ENCODE data around the gene RRAD.

RRAD gene

GRCh38 chr16:66921729-66922450, 3.4 kb downstream of the RRAD start:
- no peaks in the 10 kb centered on the region for H3K9me3 ChIP-seq (ENCODE audit: control insufficient read depth, insufficient read depth, low read length)
- H3K4me3 ChIP-seq (ENCODE audit: low read length), result no peak overlapping the region
- H4K20me1 ChIP-seq (ENCODE audit: control insufficient read depth, insufficient read depth, low read depth, low read length), result no peaks in the 10 kb centered on the region
- TF ChIP-seq EZH2phosphoT487 (IDR thresholded peaks at IDR 0.05; ENCODE audit: borderline replicate concordance, low read length), result no peak
- TF ChIP-seq, protein P1, sequence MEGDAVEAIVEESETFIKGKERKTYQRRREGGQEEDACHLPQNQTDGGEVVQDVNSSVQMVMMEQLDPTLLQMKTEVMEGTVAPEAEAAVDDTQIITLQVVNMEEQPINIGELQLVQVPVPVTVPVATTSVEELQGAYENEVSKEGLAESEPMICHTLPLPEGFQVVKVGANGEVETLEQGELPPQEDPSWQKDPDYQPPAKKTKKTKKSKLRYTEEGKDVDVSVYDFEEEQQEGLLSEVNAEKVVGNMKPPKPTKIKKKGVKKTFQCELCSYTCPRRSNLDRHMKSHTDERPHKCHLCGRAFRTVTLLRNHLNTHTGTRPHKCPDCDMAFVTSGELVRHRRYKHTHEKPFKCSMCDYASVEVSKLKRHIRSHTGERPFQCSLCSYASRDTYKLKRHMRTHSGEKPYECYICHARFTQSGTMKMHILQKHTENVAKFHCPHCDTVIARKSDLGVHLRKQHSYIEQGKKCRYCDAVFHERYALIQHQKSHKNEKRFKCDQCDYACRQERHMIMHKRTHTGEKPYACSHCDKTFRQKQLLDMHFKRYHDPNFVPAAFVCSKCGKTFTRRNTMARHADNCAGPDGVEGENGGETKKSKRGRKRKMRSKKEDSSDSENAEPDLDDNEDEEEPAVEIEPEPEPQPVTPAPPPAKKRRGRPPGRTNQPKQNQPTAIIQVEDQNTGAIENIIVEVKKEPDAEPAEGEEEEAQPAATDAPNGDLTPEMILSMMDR (IDR thresholded peaks at IDR 0.05; ENCODE audit: low read depth, low read length, poor library complexity, severe bottlenecking), result no peak
- H3K4me1 ChIP-seq (ENCODE audit: control insufficient read depth, low read length), result no peaks in the 10 kb centered on the region
- H3K36me3 ChIP-seq (ENCODE audit: control insufficient read depth, low read length), result no peaks in the 10 kb centered on the region
- no peak overlapping the region for H3K4me2 ChIP-seq (ENCODE audit: low read length)
- H3K27ac ChIP-seq (ENCODE audit: low read depth, low read length), result no peak overlapping the region
- H3K9me2 ChIP-seq (replicated peaks; ENCODE audit: control insufficient read depth, low read length), result no peaks in the 10 kb centered on the region
- no peaks in the 10 kb centered on the region for H3F3A ChIP-seq (ENCODE audit: control insufficient read depth, insufficient read depth)
- no peaks in the 10 kb centered on the region for H3K79me2 ChIP-seq (ENCODE audit: control insufficient read depth, low read length)
- peaks cover 45% of the 10 kb centered on the region for H3K27me3 ChIP-seq (ENCODE audit: control insufficient read depth, low read length)

DNA sequence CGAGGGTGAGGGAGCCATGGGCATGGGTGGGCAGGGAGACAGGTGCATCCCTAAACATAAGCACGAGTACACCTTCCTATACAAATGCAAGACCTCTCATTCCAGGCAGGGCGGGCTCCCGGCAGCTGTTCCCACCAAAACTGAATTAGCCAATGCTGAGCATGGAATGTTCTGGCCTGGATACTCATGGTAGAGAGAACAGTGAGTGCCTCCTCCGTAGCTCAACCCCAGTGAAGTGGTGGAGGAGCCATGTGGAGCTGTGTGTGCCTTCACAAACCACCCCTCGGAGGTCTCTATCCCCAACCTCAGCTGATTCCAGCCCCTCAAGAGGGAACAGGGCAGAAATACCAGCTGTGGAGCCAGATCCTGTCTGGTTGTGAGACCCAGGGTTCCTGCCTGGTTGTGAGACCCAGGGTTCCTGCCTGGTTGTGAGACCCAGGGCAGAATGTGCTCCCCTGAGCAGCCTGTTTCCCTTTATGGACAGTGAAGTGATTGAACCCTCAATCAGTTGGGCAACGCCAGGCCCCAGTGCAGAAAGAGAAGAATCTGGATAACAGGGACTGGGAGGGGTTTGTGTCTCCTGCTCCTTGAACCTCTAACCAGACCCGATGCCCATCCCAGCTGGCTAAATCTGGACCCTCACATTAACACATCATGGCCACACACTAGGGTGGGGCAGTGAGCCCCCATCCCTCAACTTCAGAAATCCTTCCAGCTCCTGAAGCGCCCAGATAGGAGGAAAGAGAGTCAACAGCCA, 4.2 kb downstream of the RRAD start:
- Histone ChIP-seq H3F3A (ENCODE audit: control insufficient read depth, insufficient read depth) (no peaks in the 10 kb centered on the region), H3K9me3 (ENCODE audit: control insufficient read depth, insufficient read depth, low read length) (no peaks in the 10 kb centered on the region), H3K4me1 (ENCODE audit: control insufficient read depth, low read length) (no peaks in the 10 kb centered on the region), H3K36me3 (ENCODE audit: control insufficient read depth, low read length) (no peaks in the 10 kb centered on the region), H3K9me2 (replicated peaks; ENCODE audit: control insufficient read depth, low read length) (no peaks in the 10 kb centered on the region), H3K79me2 (ENCODE audit: control insufficient read depth, low read length) (no peaks in the 10 kb centered on the region), H4K20me1 (ENCODE audit: control insufficient read depth, insufficient read depth, low read depth, low read length) (no peaks in the 10 kb centered on the region), H3K4me3 (ENCODE audit: low read length) (no peak overlapping the region), H3K27me3 (ENCODE audit: control insufficient read depth, low read length) (peaks cover 41% of the 10 kb centered on the region), H3K4me2 (ENCODE audit: low read length) (no peak overlapping the region), H3K27ac (ENCODE audit: low read depth, low read length) (no peak overlapping the region)
- TF ChIP-seq, protein P1 (IDR thresholded peaks at IDR 0.05; ENCODE audit: low read depth, low read length, poor library complexity, severe bottlenecking), result no peak
- no peak for TF ChIP-seq EZH2phosphoT487 (IDR thresholded peaks at IDR 0.05; ENCODE audit: borderline replicate concordance, low read length)

DNA sequence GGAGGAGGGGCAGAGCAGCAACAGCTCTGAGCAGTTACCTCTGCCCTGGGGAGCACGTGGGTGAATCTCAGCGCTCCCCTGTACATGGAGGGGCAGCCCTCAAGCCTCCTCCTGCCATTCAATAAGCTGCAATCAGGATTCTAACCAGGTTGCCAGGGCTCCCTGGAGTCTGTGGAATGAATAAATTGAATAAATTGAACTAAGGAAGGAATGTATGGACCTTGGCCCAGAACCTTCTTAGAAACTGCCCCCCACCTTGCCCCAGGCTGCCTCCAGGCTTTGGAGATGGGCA, 5.1 kb downstream of the RRAD start:
- Histone ChIP-seq H3K4me3 (ENCODE audit: low read length) (no peak overlapping the region), H3K4me1 (ENCODE audit: control insufficient read depth, low read length) (no peaks in the 10 kb centered on the region), H3K9me3 (ENCODE audit: control insufficient read depth, insufficient read depth, low read length) (no peaks in the 10 kb centered on the region), H3K36me3 (ENCODE audit: control insufficient read depth, low read length) (no peaks in the 10 kb centered on the region), H3K27ac (ENCODE audit: low read depth, low read length) (no peak overlapping the region), H3K9me2 (replicated peaks; ENCODE audit: control insufficient read depth, low read length) (no peaks in the 10 kb centered on the region), H3F3A (ENCODE audit: control insufficient read depth, insufficient read depth) (no peaks in the 10 kb centered on the region), H4K20me1 (ENCODE audit: control insufficient read depth, insufficient read depth, low read depth, low read length) (no peaks in the 10 kb centered on the region), H3K4me2 (ENCODE audit: low read length) (no peak overlapping the region), H3K79me2 (ENCODE audit: control insufficient read depth, low read length) (no peaks in the 10 kb centered on the region), H3K27me3 (ENCODE audit: control insufficient read depth, low read length) (peaks cover 32% of the 10 kb centered on the region)
- TF ChIP-seq EZH2phosphoT487 (IDR thresholded peaks at IDR 0.05; ENCODE audit: borderline replicate concordance, low read length), result no peak
- TF ChIP-seq, protein P1 (IDR thresholded peaks at IDR 0.05; ENCODE audit: low read depth, low read length, poor library complexity, severe bottlenecking), result no peak

Data from DOHH2 (cell line).